Naive thymus-derived CD4-positive, alpha-beta T cell (primary cell): ENCODE data around the gene BGN. TPM values are rescaled to one million over a fixed set of nuclear protein-coding genes. Genes with fewer than 3 reads are reported as not detected.
A peak's percentile ranks its signal among the peaks of the same experiment; 100 is the strongest.

Experiments
- ATAC-seq: fragments of 150-1000 bp; cut with Tn5 transposase; 2 replicates; pipeline ENCODE4 v1.10.0; 2021; ENCODE audit warnings: mild to moderate bottlenecking, moderate library complexity
- CTCF ChIA-PET: fragments of 350-600 bp; sonication (Branson Sonifier 250); formaldehyde crosslinking; loops from one replicate; lab custom pipeline; 2021; ENCODE audit warnings: antibody characterized with exemption; lab: Charles Lee
- POLR2A ChIA-PET: fragments of 350-600 bp; sonication (Branson Sonifier 250); formaldehyde crosslinking; loops from one replicate; lab custom pipeline; 2021; ENCODE audit warnings: antibody characterized with exemption, inconsistent platforms; lab: Charles Lee
- DNase-seq, 9 donors: peaks; one replicate each; pipeline versions ENCODE4 v3.0.0 to v3.0.0-alpha.2; 2020 to 2022; ENCODE audit warnings: mixed read lengths in 1 of 9
- H3K27ac ChIP-seq: one replicate; pipeline ENCODE4 v1.7.0; 2013; ENCODE audit warnings: mild to moderate bottlenecking, low read depth, low read length, moderate library complexity
- H3K27me3 ChIP-seq, 2 donors: one replicate each; pipeline ENCODE4 v1.7.0; 2013; ENCODE audit warnings: low read length in 2 of 2, mild to moderate bottlenecking in 2 of 2, moderate library complexity in 2 of 2; ENCODE audit not compliant: control insufficient read depth in 2 of 2, insufficient read depth in 2 of 2
- H3K36me3 ChIP-seq, 3 experiments: 1 replicate in 2 of 3; 2 replicates in 1 of 3; pipeline ENCODE4 v1.7.0; 2013; ENCODE audit warnings: low read length in 3 of 3, mild to moderate bottlenecking in 3 of 3, moderate library complexity in 1 of 3; ENCODE audit not compliant: insufficient read depth in 3 of 3, control insufficient read depth in 2 of 3
- H3K4me1 ChIP-seq, 2 donors: one replicate each; pipeline ENCODE4 v1.7.0; 2013; ENCODE audit warnings: low read length in 2 of 2, mild to moderate bottlenecking in 2 of 2, moderate library complexity in 1 of 2; ENCODE audit not compliant: control insufficient read depth in 2 of 2, insufficient read depth in 2 of 2
- H3K4me3 ChIP-seq: 2 replicates; pipeline ENCODE4 v1.7.0; 2013; ENCODE audit warnings: mild to moderate bottlenecking, low read length
- H3K9me3 ChIP-seq, 3 experiments: 1 replicate in 2 of 3; 2 replicates in 1 of 3; pipeline ENCODE4 v1.7.0; 2013; ENCODE audit warnings: low read length in 3 of 3; ENCODE audit not compliant: control insufficient read depth in 2 of 3
- H3K27ac Mint-ChIP-seq, 9 donors: one replicate each; pipeline ENCODE4 v1.8.0; 2020 to 2022; ENCODE audit warnings: mixed read lengths in 9 of 9, mild to moderate bottlenecking in 8 of 9, moderate library complexity in 5 of 9, inconsistent platforms in 2 of 9
- H3K27me3 Mint-ChIP-seq, 5 donors: one replicate each; pipeline ENCODE4 v1.8.0; 2021 to 2022; ENCODE audit warnings: mixed read lengths in 5 of 5, mild to moderate bottlenecking in 1 of 5
- H3K36me3 Mint-ChIP-seq, 5 donors: one replicate each; pipeline ENCODE4 v1.8.0; 2020 to 2022; ENCODE audit warnings: mixed read lengths in 5 of 5, mild to moderate bottlenecking in 3 of 5, inconsistent platforms in 1 of 5
- H3K4me1 Mint-ChIP-seq, 7 donors: one replicate each; pipeline ENCODE4 v1.8.0; 2020 to 2022; ENCODE audit warnings: mixed read lengths in 7 of 7, mild to moderate bottlenecking in 3 of 7, inconsistent platforms in 1 of 7
- H3K4me3 Mint-ChIP-seq, 10 donors: one replicate each; pipeline ENCODE4 v1.8.0; 2020 to 2022; ENCODE audit warnings: mild to moderate bottlenecking in 10 of 10, mixed read lengths in 10 of 10, moderate library complexity in 6 of 10, inconsistent platforms in 2 of 10
- H3K9me3 Mint-ChIP-seq, 11 donors: one replicate each; pipeline ENCODE4 v1.8.0; 2020 to 2022; ENCODE audit warnings: mixed read lengths in 11 of 11, mild to moderate bottlenecking in 4 of 11, inconsistent platforms in 1 of 11, moderate library complexity in 1 of 11
- intact Hi-C, 2 donors: fragments of 100-400 bp; cut with micrococcal nuclease; formaldehyde crosslinking; loops; one replicate each; pipeline ENCODE4 v1.15.1; 2023
- polyA plus RNA-seq, 2 donors: library from polyadenylated mRNA; unstranded; fragments of 300-500 nt; fragmentation: Illumina TruSeq; gene quantifications; one replicate each; pipeline ENCODE4 v1.2.3, GENCODE V29; 2021
- total RNA-seq, 6 experiments: library from RNA in 5 of 6; stranded (reverse) in 5 of 6; gene quantifications; 1 replicate in 5 of 6; 2 replicates in 1 of 6; pipeline ENCODE4 v1.2.3 and lab custom pipeline; 2021 to 2026

Gene BGN
- total and polyA plus RNA-seq, 7 experiments from 2014 or later = not detected

DNA sequence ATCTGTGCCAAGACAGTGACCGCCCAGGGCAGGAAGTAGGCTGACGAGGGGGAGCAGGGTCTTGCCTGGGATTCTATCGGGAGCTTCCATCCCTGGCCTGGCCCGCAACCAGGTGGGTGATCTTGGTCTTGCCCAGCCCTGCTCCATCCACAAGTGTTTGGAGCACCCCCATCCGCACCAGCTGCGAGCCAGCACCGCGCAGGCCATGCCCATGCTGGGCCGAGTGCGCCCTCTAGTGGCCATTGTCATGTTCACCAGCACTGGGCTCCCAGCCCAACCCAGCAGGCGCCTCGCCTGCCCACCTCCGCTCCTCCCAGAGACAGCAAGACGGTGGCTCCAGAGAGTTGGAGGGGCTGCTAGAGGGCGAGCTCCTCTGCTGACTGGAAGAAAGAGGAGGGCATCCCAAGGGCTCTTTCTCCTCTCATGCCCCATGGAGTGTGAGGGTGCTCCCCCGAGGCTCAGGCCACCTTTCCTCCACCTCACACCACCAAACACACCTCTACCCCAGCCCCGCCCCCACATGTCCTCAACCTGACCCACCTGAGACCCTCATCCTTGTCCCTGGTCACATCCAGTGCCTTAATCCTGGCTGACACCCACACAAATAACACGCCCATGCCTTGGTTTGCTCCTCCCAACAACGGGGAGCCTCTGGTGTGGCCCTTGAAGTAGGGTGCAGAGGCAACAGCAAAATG is 12.9 kb downstream of the BGN start:
- H3K4me1 ChIP-seq = peaks cover 0 to 4% of the 10 kb centered on the region in 2 donors
- H3K27ac ChIP-seq = no peak overlapping the region
- H3K36me3 Mint-ChIP-seq = no peaks in the 10 kb centered on the region
- H3K9me3 ChIP-seq = no peaks in the 10 kb centered on the region
- ChIA-PET POLR2A (interaction anchor here (0.7 to 1.3 kb wide), 3 partner anchors 38 to 566 kb away, joined by 3 to 4 read pairs (median 3); no protein-coding TSS in a partner anchor), CTCF (interaction anchor here (0.6 to 2.9 kb wide), 17 partner anchors 14 to 566 kb away, joined by 3 to 14 read pairs (median 3); partner anchors contain the start of gene HAUS7)
- no peaks in the 10 kb centered on the region for H3K27me3 ChIP-seq
- no peaks in the 10 kb centered on the region for H3K9me3 Mint-ChIP-seq
- intact Hi-C loops = loop anchor here (1.0 kb wide), 5 partner anchors 37 to 566 kb away; partner anchors contain the start of gene HAUS7 (in 2 of the 2)
- no peaks in the 10 kb centered on the region for H3K27me3 Mint-ChIP-seq
- DNase-seq (peak; percentile 67 to 83 (median 77)), ATAC-seq (peak; percentile 99)
- H3K27ac Mint-ChIP-seq = peak overlapping the region in 2 of 9 donors; percentile 32 to 46
- peak overlapping the region in 2 of 10 donors; percentile 9 to 13 for H3K4me3 Mint-ChIP-seq
- peaks cover 0 to 6% (median 0%) of the 10 kb centered on the region in 7 donors for H3K4me1 Mint-ChIP-seq
- H3K36me3 ChIP-seq = no peaks in the 10 kb centered on the region
- no peak overlapping the region for H3K4me3 ChIP-seq

DNA sequence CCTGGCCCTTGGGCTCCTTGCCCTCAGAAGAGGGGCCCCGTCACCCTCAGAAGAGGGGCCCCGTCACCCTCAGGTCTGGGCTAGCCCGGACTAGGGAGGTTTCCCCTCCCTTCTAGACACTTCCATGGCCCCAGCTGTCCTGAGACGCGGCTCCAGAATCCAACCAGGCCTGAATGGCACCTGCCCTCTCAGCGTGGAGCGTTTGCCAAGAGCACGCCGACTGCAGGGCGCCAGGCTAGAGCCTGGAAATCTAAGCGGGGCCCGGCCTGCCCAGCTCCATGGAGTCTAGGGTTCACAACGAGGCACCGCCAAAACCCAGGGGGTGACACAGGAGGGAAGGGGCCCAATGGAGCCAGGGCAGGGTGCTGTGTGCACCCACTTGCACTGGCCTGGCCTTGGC is 14.8 kb downstream of the BGN start:
- DNase-seq (no peak), ATAC-seq (no peak)
- Mint-ChIP-seq H3K9me3 (no peaks in the 10 kb centered on the region), H3K4me3 (no peak overlapping the region), H3K27ac (no peak overlapping the region), H3K27me3 (no peaks in the 10 kb centered on the region), H3K4me1 (peaks cover 0 to 6% (median 0%) of the 10 kb centered on the region in 7 donors), H3K36me3 (no peaks in the 10 kb centered on the region)
- Histone ChIP-seq H3K27me3 (no peaks in the 10 kb centered on the region), H3K9me3 (no peaks in the 10 kb centered on the region), H3K4me1 (peaks cover 0 to 4% of the 10 kb centered on the region in 2 donors), H3K36me3 (no peaks in the 10 kb centered on the region), H3K27ac (no peak overlapping the region), H3K4me3 (no peak overlapping the region)
- intact Hi-C loops = no loop called here
- CTCF ChIA-PET = interaction anchor here (0.7 to 1.0 kb wide), 2 partner anchors 49 to 120 kb away, joined by 3 to 6 read pairs; no protein-coding TSS in a partner anchor
- POLR2A ChIA-PET = no interaction called here

DNA sequence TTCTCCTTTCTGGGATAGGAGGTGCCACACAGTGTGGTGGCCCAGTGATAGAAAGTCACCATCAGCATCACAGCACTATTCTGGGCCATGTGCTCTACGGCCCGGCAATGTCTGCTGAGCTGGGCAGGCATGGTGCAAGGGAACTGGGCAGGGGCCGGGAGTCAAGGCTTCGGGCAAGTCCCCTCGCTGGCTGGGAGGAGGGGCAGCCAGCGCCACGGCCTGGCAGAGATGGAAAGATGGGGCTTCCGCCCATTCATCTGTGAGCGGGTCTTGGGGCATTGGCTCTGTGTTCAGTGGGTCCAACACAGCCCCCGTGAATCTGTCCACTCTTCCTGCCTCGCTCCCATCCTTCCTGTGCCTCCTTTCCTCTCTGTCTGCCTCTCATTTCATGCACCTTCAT is 15.6 kb downstream of the BGN start:
- DNase-seq = no peak
- Histone ChIP-seq H3K27ac (no peak overlapping the region), H3K4me3 (no peak overlapping the region), H3K36me3 (no peaks in the 10 kb centered on the region), H3K4me1 (peaks cover 0 to 4% of the 10 kb centered on the region in 2 donors), H3K27me3 (no peaks in the 10 kb centered on the region), H3K9me3 (no peaks in the 10 kb centered on the region)
- no peak for ATAC-seq
- intact Hi-C loops = no loop called here
- H3K4me3 Mint-ChIP-seq = no peak overlapping the region
- no peaks in the 10 kb centered on the region for H3K9me3 Mint-ChIP-seq
- CTCF ChIA-PET = interaction anchor here (0.5 to 0.7 kb wide), 2 partner anchors 120 to 550 kb away, joined by 3 read pairs; no protein-coding TSS in a partner anchor
- peaks cover 0 to 6% (median 0%) of the 10 kb centered on the region in 7 donors for H3K4me1 Mint-ChIP-seq
- no peaks in the 10 kb centered on the region for H3K36me3 Mint-ChIP-seq
- H3K27me3 Mint-ChIP-seq = no peaks in the 10 kb centered on the region
- POLR2A ChIA-PET = no interaction called here
- peak overlapping the region in 1 of 9 donors; percentile 33 for H3K27ac Mint-ChIP-seq

DNA sequence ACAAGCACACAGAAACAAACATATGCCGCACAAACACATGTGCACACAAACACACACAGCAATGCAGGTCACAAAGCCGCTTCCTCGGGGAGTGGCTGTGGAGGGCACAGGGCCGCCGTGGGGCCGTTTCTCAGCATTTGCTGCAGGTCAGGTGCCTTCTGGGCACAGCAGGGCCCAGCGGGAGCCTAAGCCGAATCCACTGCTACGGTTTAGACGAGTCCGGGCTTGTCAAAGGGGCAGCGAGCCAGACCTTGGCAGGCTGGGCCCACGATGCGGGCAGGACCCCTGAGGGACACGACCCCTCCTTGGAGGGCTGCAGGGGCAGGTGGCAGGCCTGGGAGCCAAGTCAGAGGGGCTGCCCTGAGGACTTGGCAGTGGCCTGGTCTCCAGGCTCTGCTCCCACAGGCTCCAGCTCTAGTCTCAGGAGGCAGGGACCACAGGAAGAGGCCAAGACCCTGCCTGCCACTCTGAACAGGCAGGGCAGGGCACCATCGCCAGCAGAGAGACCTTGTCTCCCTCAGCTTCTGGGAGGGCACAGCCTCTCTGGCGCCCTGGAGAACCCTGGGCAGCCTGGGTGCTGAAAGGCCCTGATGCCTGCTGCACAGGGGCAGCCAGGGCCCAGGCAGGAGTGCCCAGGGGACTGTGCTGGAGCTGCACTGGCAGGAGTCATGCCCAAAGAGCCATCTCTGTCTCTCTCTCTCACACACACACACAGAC is 17.2 kb downstream of the BGN start:
- ChIA-PET POLR2A (no interaction called here), CTCF (no interaction called here)
- DNase-seq (no peak), ATAC-seq (no peak)
- Histone ChIP-seq H3K27me3 (no peaks in the 10 kb centered on the region), H3K4me3 (no peak overlapping the region), H3K9me3 (no peaks in the 10 kb centered on the region), H3K27ac (no peak overlapping the region), H3K36me3 (no peaks in the 10 kb centered on the region), H3K4me1 (peaks cover 0 to 4% of the 10 kb centered on the region in 2 donors)
- Mint-ChIP-seq H3K9me3 (peaks cover 0 to 2% (median 0%) of the 10 kb centered on the region in 11 donors), H3K27ac (no peak overlapping the region), H3K36me3 (no peaks in the 10 kb centered on the region), H3K27me3 (peaks cover 3 to 10% (median 8%) of the 10 kb centered on the region in 5 donors), H3K4me1 (peaks cover 0 to 7% (median 5%) of the 10 kb centered on the region in 7 donors), H3K4me3 (no peak overlapping the region)
- intact Hi-C loops = no loop called here

DNA sequence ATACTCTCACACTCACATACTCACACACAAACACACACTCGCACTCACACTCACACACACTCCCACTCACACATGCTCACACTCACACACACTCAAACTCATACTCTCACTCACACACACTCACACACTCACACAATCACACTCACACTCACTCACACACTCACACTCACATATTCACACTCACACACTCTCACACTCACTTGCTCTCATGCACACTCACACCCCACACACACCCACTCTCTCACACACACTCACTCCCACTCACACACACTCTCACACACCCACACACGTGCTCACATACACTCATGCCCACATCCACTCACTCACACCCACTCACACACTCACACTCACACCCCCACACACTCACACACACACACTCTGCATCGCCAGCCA is 17.7 kb downstream of the BGN start:
- intact Hi-C loops = no loop called here

GRCh38 chrX:153513265-153513664 is 18.5 kb downstream of the BGN start:
- Mint-ChIP-seq H3K9me3 (peaks cover 0 to 2% (median 0%) of the 10 kb centered on the region in 11 donors), H3K4me3 (no peak overlapping the region), H3K27me3 (peaks cover 3 to 13% (median 8%) of the 10 kb centered on the region in 5 donors), H3K36me3 (no peaks in the 10 kb centered on the region), H3K4me1 (peaks cover 0 to 7% (median 4%) of the 10 kb centered on the region in 7 donors), H3K27ac (no peak overlapping the region)
- ATAC-seq = no peak
- Histone ChIP-seq H3K27ac (no peak overlapping the region), H3K27me3 (no peaks in the 10 kb centered on the region), H3K36me3 (no peaks in the 10 kb centered on the region), H3K9me3 (no peaks in the 10 kb centered on the region), H3K4me1 (no peaks in the 10 kb centered on the region), H3K4me3 (no peak overlapping the region)
- ChIA-PET POLR2A (no interaction called here), CTCF (no interaction called here)
- no peak for DNase-seq
- intact Hi-C loops = no loop called here

More for the DNA sequence above, 17.7 kb downstream of the BGN start:
- Histone ChIP-seq H3K4me1 (no peaks in the 10 kb centered on the region), H3K9me3 (no peaks in the 10 kb centered on the region), H3K4me3 (no peak overlapping the region), H3K27ac (no peak overlapping the region), H3K27me3 (no peaks in the 10 kb centered on the region), H3K36me3 (no peaks in the 10 kb centered on the region)
- peaks cover 3 to 12% (median 8%) of the 10 kb centered on the region in 5 donors for H3K27me3 Mint-ChIP-seq
- no peak overlapping the region for H3K4me3 Mint-ChIP-seq
- no peaks in the 10 kb centered on the region for H3K36me3 Mint-ChIP-seq
- no peak for DNase-seq
- H3K27ac Mint-ChIP-seq = no peak overlapping the region
- POLR2A ChIA-PET = no interaction called here
- peaks cover 0 to 2% (median 0%) of the 10 kb centered on the region in 11 donors for H3K9me3 Mint-ChIP-seq
- H3K4me1 Mint-ChIP-seq = peaks cover 0 to 7% (median 5%) of the 10 kb centered on the region in 7 donors
- ATAC-seq = no peak
- CTCF ChIA-PET = no interaction called here
